IMR-90 (cell line): ENCODE results near the gene OSBPL8. TPM values are rescaled to one million over a fixed set of nuclear protein-coding genes. Genes with fewer than 3 reads are reported as not detected.

ENCODE experiments used
- ATAC-seq: fragments of 200-7000 bp; cut with Tn5 transposase; 2 replicates; pipeline ENCODE4 v1.9.1; 2020; ENCODE audit warnings: low read depth, mild to moderate bottlenecking, moderate library complexity
- BruUV-seq: library from RNA; stranded (reverse); fragments of 400-500 nt; replicated peaks from 2 replicates; lab custom pipeline; 2021; lab: Mats Ljungman, UMichigan
- CTCF ChIA-PET: fragments of 300-600 bp; formaldehyde crosslinking; extraction: SDS; loops from one replicate; lab custom pipeline; 2021; ENCODE audit warnings: antibody characterized with exemption; lab: Yijun Ruan, JAX
- POLR2A ChIA-PET: fragments of 300-600 bp; sonication (Branson Sonifier 250); formaldehyde crosslinking; loops from one replicate; lab custom pipeline; 2022; ENCODE audit warnings: antibody characterized with exemption; ENCODE audit not compliant: unreplicated experiment; lab: Charles Lee
- DNase-seq: peaks from one replicate; pipeline ENCODE4 v3.0.0; 2013
- H2AFZ ChIP-seq: replicated peaks from 2 replicates; pipeline ENCODE3; 2013; ENCODE audit warnings: low read length, mild to moderate bottlenecking; ENCODE audit not compliant: poor library complexity
- H2AK5ac ChIP-seq: 2 replicates; pipeline ENCODE4 v1.6.1; 2013; ENCODE audit warnings: low read depth, low read length, inconsistent platforms
- H2AK9ac ChIP-seq: replicated peaks from 2 replicates; pipeline ENCODE3; 2013; ENCODE audit warnings: mild to moderate bottlenecking, low read depth, low read length, moderate library complexity; ENCODE audit not compliant: poor library complexity
- H2BK120ac ChIP-seq: 2 replicates; pipeline ENCODE4 v1.6.1; 2013; ENCODE audit warnings: low read depth, low read length, inconsistent platforms
- H2BK15ac ChIP-seq: 3 replicates; pipeline ENCODE4 v1.6.1; 2013; ENCODE audit warnings: low read depth, low read length, inconsistent platforms
- H2BK20ac ChIP-seq: 2 replicates; pipeline ENCODE4 v1.6.1; 2013; ENCODE audit warnings: low read depth, mild to moderate bottlenecking, inconsistent platforms, low read length, moderate library complexity
- H2BK5ac ChIP-seq: 2 replicates; pipeline ENCODE4 v1.6.1; 2013; ENCODE audit warnings: mild to moderate bottlenecking, low read depth, low read length, inconsistent platforms; ENCODE audit not compliant: poor library complexity, severe bottlenecking
- H3K14ac ChIP-seq: replicated peaks from 2 replicates; pipeline ENCODE4 v1.6.1; 2013; ENCODE audit warnings: low read depth, low read length, inconsistent platforms
- H3K18ac ChIP-seq: 2 replicates; pipeline ENCODE4 v1.6.1; 2013; ENCODE audit warnings: low read depth, low read length, control low read depth
- H3K23ac ChIP-seq: 2 replicates; pipeline ENCODE4 v1.6.1; 2013; ENCODE audit warnings: low read depth, low read length, inconsistent platforms
- H3K27ac ChIP-seq: 2 replicates; pipeline ENCODE4 v1.5.1; 2013; ENCODE audit warnings: mild to moderate bottlenecking, control low read depth, low read length; ENCODE audit not compliant: insufficient read depth
- H3K27me3 ChIP-seq: 2 replicates; pipeline ENCODE4 v1.6.1; 2013; ENCODE audit warnings: low read length; ENCODE audit not compliant: control insufficient read depth, insufficient read depth
- H3K36me3 ChIP-seq: 2 replicates; pipeline ENCODE4 v1.6.1; 2013; ENCODE audit warnings: low read length, mixed read lengths; ENCODE audit not compliant: control insufficient read depth, insufficient read depth
- H3K4ac ChIP-seq: 2 replicates; pipeline ENCODE4 v1.6.1; 2013; ENCODE audit warnings: low read depth, low read length, inconsistent platforms
- H3K4me1 ChIP-seq: 2 replicates; pipeline ENCODE4 v1.6.1; 2013; ENCODE audit warnings: low read length, mixed read lengths; ENCODE audit not compliant: control insufficient read depth, insufficient read depth
- H3K4me2 ChIP-seq: 2 replicates; pipeline ENCODE4 v1.6.1; 2013; ENCODE audit warnings: low read depth, mild to moderate bottlenecking, control low read depth, low read length, moderate library complexity
- H3K4me3 ChIP-seq: 2 replicates; pipeline ENCODE4 v1.5.1; 2013; ENCODE audit warnings: low read depth, mild to moderate bottlenecking, control low read depth, low read length, moderate library complexity; ENCODE audit not compliant: insufficient read depth
- H3K56ac ChIP-seq: 2 replicates; pipeline ENCODE4 v1.6.1; 2013; ENCODE audit warnings: low read length, inconsistent platforms; ENCODE audit not compliant: insufficient read depth; ENCODE audit errors: extremely low read depth
- H3K79me1 ChIP-seq, 2 experiments: 2 replicates each; pipeline ENCODE4 v1.6.1; 2013; ENCODE audit warnings: low read length in 2 of 2, inconsistent platforms in 1 of 2, low read depth in 1 of 2
- H3K9ac ChIP-seq: 2 replicates; pipeline ENCODE4 v1.6.1; 2013; ENCODE audit warnings: low read depth, low read length, control low read depth
- H3K9me1 ChIP-seq: 2 replicates; pipeline ENCODE4 v1.6.1; 2013; ENCODE audit warnings: low read length, inconsistent platforms; ENCODE audit not compliant: insufficient read depth
- H3K9me3 ChIP-seq: 2 replicates; pipeline ENCODE4 v1.6.1; 2013; ENCODE audit warnings: low read length; ENCODE audit not compliant: control insufficient read depth, insufficient read depth
- H4K20me1 ChIP-seq: 2 replicates; pipeline ENCODE4 v1.6.1; 2013; ENCODE audit warnings: low read length, inconsistent platforms; ENCODE audit not compliant: insufficient read depth
- H4K5ac ChIP-seq: 2 replicates; pipeline ENCODE4 v1.6.1; 2013; ENCODE audit warnings: mild to moderate bottlenecking, low read depth, low read length, control low read depth
- H4K8ac ChIP-seq, 2 experiments: 2 replicates each; pipeline ENCODE4 v1.6.1; 2013; ENCODE audit warnings: low read depth in 2 of 2, low read length in 2 of 2, control low read depth in 1 of 2, inconsistent platforms in 1 of 2
- H4K91ac ChIP-seq: 2 replicates; pipeline ENCODE4 v1.6.1; 2013; ENCODE audit warnings: low read depth, low read length, inconsistent platforms; ENCODE audit not compliant: insufficient read depth
- BHLHE40 ChIP-seq: fragments of 150-350 bp; IDR thresholded peaks from 2 replicates; pipeline ENCODE4 v1.6.1; 2016; ENCODE audit warnings: mild to moderate bottlenecking, low read depth, low read length
- CEBPB ChIP-seq: IDR thresholded peaks from 2 replicates; pipeline ENCODE4 v1.6.1; 2012; ENCODE audit warnings: low read depth, low read length, improper control_type of control experiment
- CHD1 ChIP-seq: IDR thresholded peaks from 2 replicates; pipeline ENCODE4 v1.6.1; 2012; ENCODE audit warnings: low read depth, low read length, improper control_type of control experiment
- CTCF ChIP-seq: conservative IDR thresholded peaks from 2 replicates; pipeline ENCODE4 v1.5.1; 2012; ENCODE audit warnings: mild to moderate bottlenecking, low read depth, low read length, improper control_type of control experiment
- ELK1 ChIP-seq: fragments of 150-350 bp; IDR thresholded peaks from 2 replicates; pipeline ENCODE4 v1.6.1; 2016; ENCODE audit warnings: low read depth, mild to moderate bottlenecking, low read length, moderate library complexity, borderline replicate concordance
- FOS ChIP-seq: fragments of 150-350 bp; IDR thresholded peaks from 2 replicates; pipeline ENCODE4 v1.6.1; 2016; ENCODE audit warnings: low read depth, low read length
- MAFK ChIP-seq: IDR thresholded peaks from 2 replicates; pipeline ENCODE4 v1.6.1; 2012; ENCODE audit warnings: low read depth, low read length, improper control_type of control experiment
- MAZ ChIP-seq: IDR thresholded peaks from 2 replicates; pipeline ENCODE4 v1.6.1; 2012; ENCODE audit warnings: low read depth, mild to moderate bottlenecking, low read length, improper control_type of control experiment, moderate library complexity, borderline replicate concordance
- MXI1 ChIP-seq: IDR thresholded peaks from 2 replicates; pipeline ENCODE4 v1.6.1; 2012; ENCODE audit warnings: low read depth, mild to moderate bottlenecking, low read length, moderate library complexity, borderline replicate concordance
- POLR2A ChIP-seq: IDR thresholded peaks from 2 replicates; pipeline ENCODE4 v1.6.1; 2012; ENCODE audit warnings: mild to moderate bottlenecking, low read depth, low read length
- RAD21 ChIP-seq: IDR thresholded peaks from 2 replicates; pipeline ENCODE4 v1.6.1; 2012; ENCODE audit warnings: low read length, improper control_type of control experiment
- RCOR1 ChIP-seq: IDR thresholded peaks from 2 replicates; pipeline ENCODE4 v1.6.1; 2012; ENCODE audit warnings: mild to moderate bottlenecking, low read length, improper control_type of control experiment; ENCODE audit not compliant: insufficient replicate concordance
- RFX5 ChIP-seq: IDR thresholded peaks from 2 replicates; pipeline ENCODE4 v1.8.0; 2012; ENCODE audit warnings: low read depth, mild to moderate bottlenecking, low read length, moderate library complexity
- SMC3 ChIP-seq: fragments of 150-350 bp; IDR thresholded peaks from 2 replicates; pipeline ENCODE4 v1.6.1; 2016; ENCODE audit warnings: low read depth, mild to moderate bottlenecking, antibody characterized with exemption, low read length, moderate library complexity
- USF2 ChIP-seq: fragments of 150-350 bp; IDR thresholded peaks from 2 replicates; pipeline ENCODE4 v1.6.1; 2017; ENCODE audit warnings: mild to moderate bottlenecking, antibody characterized with exemption, low read length, low read depth
- WGBS, 2 experiments: methylation state at CpG; one replicate each; pipeline versions ENCODE4 v1.1.5 to v1.1.7; 2013; ENCODE audit warnings: missing lambda C conversion rate in 2 of 2; ENCODE audit not compliant: insufficient read length in 1 of 2; ENCODE audit errors: extremely low coverage in 2 of 2; 5-methylcytosine and 5-hydroxymethylcytosine counted together
- dilution Hi-C: fragments of 300-500 bp; cut with HindIII; formaldehyde crosslinking; loops from one replicate; pipeline ENCODE4 v1.14.3; 2018; ENCODE audit warnings: low sequenced_read_pairs; ENCODE audit not compliant: unreplicated experiment
- in situ Hi-C: fragments of 300-500 bp; cut with MboI; formaldehyde crosslinking; loops from 3 replicates; pipeline ENCODE4 v1.14.3; 2019; ENCODE audit warnings: low sequenced_read_pairs, inconsistent platforms, mixed read lengths
- intact Hi-C: fragments of 100-400 bp; cut with micrococcal nuclease; formaldehyde crosslinking; loops from 2 replicates; pipeline ENCODE4 v1.10.0; 2022
- polyA plus RNA-seq, 3 experiments: library from polyadenylated mRNA; depleted of rRNA; stranded (reverse); fragments of >200 nt; gene quantifications; 2 replicates each; pipeline ENCODE4 v1.2.3, GENCODE V29; 2012; ENCODE audit warnings: low replicate concordance in 1 of 3
- total RNA-seq: library from RNA; depleted of rRNA; stranded (reverse); fragments of >200 nt; gene quantifications from 2 replicates; pipeline ENCODE4 v1.2.3, GENCODE V29; 2012

Gene OSBPL8
- total and polyA plus RNA-seq, 2 of the 4 experiments (the other 2 are of a cell fraction): 17.8 to 24.2 TPM

GRCh38 chr12:76505050-76505449 lies 54.5 kb downstream of the OSBPL8 start:
- H3K27me3 ChIP-seq: no peaks in the 10 kb centered on the region
- dilution Hi-C loops (no loop called here), in situ Hi-C loops (no loop called here), intact Hi-C loops (loop anchor here (2.0 kb wide), 1 partner anchor 38 kb away; no protein-coding TSS in a partner anchor)
- POLR2A ChIA-PET: no interaction called here
- H2BK20ac ChIP-seq: no peak overlapping the region
- H2BK15ac ChIP-seq: no peak overlapping the region
- peaks cover 11% of the 10 kb centered on the region for H3K9me1 ChIP-seq
- no peak overlapping the region for H3K4me3 ChIP-seq
- no CpG with 5 or more reads among the region's 2 CpGs for WGBS, 2 experiments
- H3K4me2 ChIP-seq: no peak overlapping the region
- H3K23ac ChIP-seq: no peak overlapping the region
- H3K18ac ChIP-seq: no peak overlapping the region
- ATAC-seq: no peak
- H2BK5ac ChIP-seq: no peak overlapping the region
- H3K14ac ChIP-seq: no peak overlapping the region
- no peak overlapping the region for H4K8ac ChIP-seq
- H2AK5ac ChIP-seq: no peak overlapping the region
- H4K91ac ChIP-seq: no peak overlapping the region
- no TSS peak for BruUV-seq
- H2AK9ac ChIP-seq: no peak overlapping the region
- H3K9me3 ChIP-seq: 0 out of 2 replicates have a peak, but pooled peaks cover 2% of the 10 kb centered on the region
- no peak overlapping the region for H2BK120ac ChIP-seq
- H3K4me1 ChIP-seq: peaks cover 2% of the 10 kb centered on the region; the same call in 1 of the 2 replicates
- no peak overlapping the region for H4K5ac ChIP-seq
- H3K56ac ChIP-seq: no peak overlapping the region
- no peak overlapping the region for H3K27ac ChIP-seq
- peaks cover 36 to 41% of the 10 kb centered on the region in 2 experiments for H3K79me1 ChIP-seq
- no peak for DNase-seq
- H2AFZ ChIP-seq: no peak overlapping the region
- peaks cover 4% of the 10 kb centered on the region; the same call in 1 of the 2 replicates for H4K20me1 ChIP-seq
- no peak overlapping the region for H3K4ac ChIP-seq
- TF ChIP-seq CHD1 (no peak), RAD21 (no peak), RCOR1 (no peak), CEBPB (no peak), SMC3 (no peak), FOS (no peak), MAZ (no peak), MXI1 (no peak), CTCF (no peak), MAFK (no peak), RFX5 (no peak), POLR2A (no peak), BHLHE40 (no peak), USF2 (no peak), ELK1 (no peak)
- CTCF ChIA-PET: interaction anchor here (0.7 kb wide), 1 partner anchor 53 kb away, joined by 3 read pairs; no protein-coding TSS in a partner anchor
- H3K36me3 ChIP-seq: no peaks in the 10 kb centered on the region
- no peak overlapping the region for H3K9ac ChIP-seq
